Body of pancreas (tissue), 4 donors: ENCODE results near the gene UBAP2. TPM values are rescaled to one million over a fixed set of nuclear protein-coding genes. Genes with fewer than 3 reads are reported as not detected.

ENCODE experiments used
- ATAC-seq: fragments of 150-250 bp; one replicate; pipeline ENCODE4 v1.9.1; 2016
- DNase-seq, 4 donors: peaks; one replicate each; pipeline ENCODE4 v3.0.0-alpha.2; 2019
- H3K27ac ChIP-seq, 4 donors: fragments of 200-600 bp; sonication (generic); 1 replicate in 3 of 4; 2 replicates in 1 of 4; pipeline versions ENCODE4 v1.5.1 to v1.6.1; 2016 to 2019; ENCODE audit warnings: mild to moderate bottlenecking in 1 of 4, mixed read lengths in 1 of 4, moderate library complexity in 1 of 4
- H3K27me3 ChIP-seq, 2 donors: fragments of 200-600 bp; sonication (generic); one replicate each; pipeline ENCODE4 v1.6.0; 2016; ENCODE audit warnings: mild to moderate bottlenecking in 1 of 2
- H3K36me3 ChIP-seq, 2 donors: fragments of 200-600 bp; sonication (generic); replicated peaks in 1 of 2; 2 replicates each; pipeline ENCODE4 v1.5.1; 2016; ENCODE audit warnings: low read depth in 2 of 2; ENCODE audit not compliant: insufficient read depth in 1 of 2
- H3K4me1 ChIP-seq: fragments of 200-600 bp; sonication (generic); one replicate; pipeline ENCODE4 v1.6.0; 2016
- H3K4me3 ChIP-seq, 2 donors: fragments of 200-600 bp; sonication (generic); 1 replicate in 1 of 2; 2 replicates in 1 of 2; pipeline ENCODE4 v1.5.1; 2016 to 2019
- H3K9me3 ChIP-seq, 3 donors: fragments of 200-600 bp; sonication (generic); 1 replicate in 2 of 3; 2 replicates in 1 of 3; pipeline ENCODE4 v1.5.1; 2016
- CTCF ChIP-seq, 7 experiments: fragments of 450-650 bp in 4 of 7; fragments of 200-600 bp in 3 of 7; sonication (generic) in 3 of 7; IDR thresholded peaks; one replicate each; pipeline ENCODE4 v1.5.1; 2016 to 2019; ENCODE audit warnings: antibody characterized with exemption in 7 of 7
- POLR2A ChIP-seq, 3 donors: fragments of 450-650 bp; IDR thresholded peaks; one replicate each; pipeline ENCODE4 v1.6.1; 2016; ENCODE audit warnings: antibody characterized with exemption in 3 of 3, mild to moderate bottlenecking in 2 of 3
- WGBS, 2 donors: methylation state at CpG; one replicate each; pipeline ENCODE4 v1.1.5; 2017; 5-methylcytosine and 5-hydroxymethylcytosine counted together
- intact Hi-C: fragments of 100-400 bp; cut with DNase I; formaldehyde crosslinking; loops from one replicate; pipeline ENCODE4 v1.15.1; 2023
- total RNA-seq, 2 donors: library from RNA; depleted of rRNA; stranded (reverse); fragments of >200 nt; gene quantifications; one replicate each; pipeline ENCODE4 v1.1.0, GENCODE V29; 2016

UBAP2 gene, protein sequence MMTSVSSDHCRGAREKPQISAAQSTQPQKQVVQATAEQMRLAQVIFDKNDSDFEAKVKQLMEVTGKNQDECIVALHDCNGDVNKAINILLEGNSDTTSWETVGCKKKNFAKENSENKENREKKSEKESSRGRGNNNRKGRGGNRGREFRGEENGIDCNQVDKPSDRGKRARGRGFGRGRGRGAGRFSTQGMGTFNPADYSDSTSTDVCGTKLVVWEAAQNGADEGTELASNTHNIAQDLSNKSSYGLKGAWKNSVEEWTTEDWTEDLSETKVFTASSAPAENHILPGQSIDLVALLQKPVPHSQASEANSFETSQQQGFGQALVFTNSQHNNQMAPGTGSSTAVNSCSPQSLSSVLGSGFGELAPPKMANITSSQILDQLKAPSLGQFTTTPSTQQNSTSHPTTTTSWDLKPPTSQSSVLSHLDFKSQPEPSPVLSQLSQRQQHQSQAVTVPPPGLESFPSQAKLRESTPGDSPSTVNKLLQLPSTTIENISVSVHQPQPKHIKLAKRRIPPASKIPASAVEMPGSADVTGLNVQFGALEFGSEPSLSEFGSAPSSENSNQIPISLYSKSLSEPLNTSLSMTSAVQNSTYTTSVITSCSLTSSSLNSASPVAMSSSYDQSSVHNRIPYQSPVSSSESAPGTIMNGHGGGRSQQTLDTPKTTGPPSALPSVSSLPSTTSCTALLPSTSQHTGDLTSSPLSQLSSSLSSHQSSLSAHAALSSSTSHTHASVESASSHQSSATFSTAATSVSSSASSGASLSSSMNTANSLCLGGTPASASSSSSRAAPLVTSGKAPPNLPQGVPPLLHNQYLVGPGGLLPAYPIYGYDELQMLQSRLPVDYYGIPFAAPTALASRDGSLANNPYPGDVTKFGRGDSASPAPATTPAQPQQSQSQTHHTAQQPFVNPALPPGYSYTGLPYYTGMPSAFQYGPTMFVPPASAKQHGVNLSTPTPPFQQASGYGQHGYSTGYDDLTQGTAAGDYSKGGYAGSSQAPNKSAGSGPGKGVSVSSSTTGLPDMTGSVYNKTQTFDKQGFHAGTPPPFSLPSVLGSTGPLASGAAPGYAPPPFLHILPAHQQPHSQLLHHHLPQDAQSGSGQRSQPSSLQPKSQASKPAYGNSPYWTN
- 10 to 100 TPM; 14.2 to 15.3 TPM for total RNA-seq

GRCh38 chr9:34048727-34049629 lies at the start of gene UBAP2:
Gene UBAP2 (minus strand): TSS chr9:34048887. CDS start chr9:34017148, 31,739 bp downstream.
- peak within 1 kb of the TSS; percentile 84 to 98 (median 98) for H3K27ac ChIP-seq
- peaks cover 28% of the 10 kb centered on the region for H3K4me1 ChIP-seq
- peak in 3 of 7 experiments; percentile 13 to 25 (median 20) for TF ChIP-seq CTCF (IDR thresholded peaks at IDR 0.05)
- TF ChIP-seq POLR2A (IDR thresholded peaks at IDR 0.05): peak; percentile 96 to 98 (median 98)
- DNase-seq (peak; percentile 97 to 98 (median 98)), ATAC-seq (peak; percentile 94)
- 0% methylated on average over 27 to 69 of the region's 70 CpGs for WGBS, 2 donors
- H3K9me3 ChIP-seq: no peaks in the 10 kb centered on the region
- no peaks in the 10 kb centered on the region for H3K27me3 ChIP-seq
- H3K4me3 ChIP-seq: peak within 1 kb of the TSS; percentile 49 to 82
- intact Hi-C loops: no loop called here
- H3K36me3 ChIP-seq: no peaks in the 10 kb centered on the region

DNA sequence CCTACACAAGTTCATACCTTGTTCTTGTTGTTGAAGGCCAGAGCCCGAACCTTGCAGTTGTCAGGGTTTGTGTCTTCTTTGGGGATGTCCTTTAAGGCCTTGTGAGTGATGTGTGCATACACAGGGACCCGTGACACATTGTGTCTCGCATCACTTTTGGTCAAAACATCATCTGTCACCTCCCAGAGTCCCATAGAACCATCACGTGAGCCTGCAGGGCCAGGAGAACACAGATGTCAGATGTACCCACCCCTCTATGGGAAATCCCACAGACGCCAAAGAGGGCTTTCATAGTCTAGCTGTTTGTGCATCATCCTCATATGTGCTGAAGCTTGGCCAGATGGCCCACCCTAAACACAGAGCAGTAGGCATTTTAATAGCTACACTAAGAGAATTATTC lies 49.6 kb upstream of the UBAP2 start:
- H3K27ac ChIP-seq: no peak overlapping the region
- peaks cover 7% of the 10 kb centered on the region for H3K4me1 ChIP-seq
- H3K4me3 ChIP-seq: no peak overlapping the region
- no peaks in the 10 kb centered on the region for H3K9me3 ChIP-seq
- no peak for DNase-seq
- intact Hi-C loops: no loop called here
- no peak for ATAC-seq
- TF ChIP-seq POLR2A (IDR thresholded peaks at IDR 0.05) (no peak), CTCF (IDR thresholded peaks at IDR 0.05) (no peak)
- 83 to 93% methylated on average over 5 of the region's 5 CpGs for WGBS, 2 donors
- H3K36me3 ChIP-seq: peaks cover 13 to 40% of the 10 kb centered on the region in 2 donors
- H3K27me3 ChIP-seq: no peaks in the 10 kb centered on the region

DNA sequence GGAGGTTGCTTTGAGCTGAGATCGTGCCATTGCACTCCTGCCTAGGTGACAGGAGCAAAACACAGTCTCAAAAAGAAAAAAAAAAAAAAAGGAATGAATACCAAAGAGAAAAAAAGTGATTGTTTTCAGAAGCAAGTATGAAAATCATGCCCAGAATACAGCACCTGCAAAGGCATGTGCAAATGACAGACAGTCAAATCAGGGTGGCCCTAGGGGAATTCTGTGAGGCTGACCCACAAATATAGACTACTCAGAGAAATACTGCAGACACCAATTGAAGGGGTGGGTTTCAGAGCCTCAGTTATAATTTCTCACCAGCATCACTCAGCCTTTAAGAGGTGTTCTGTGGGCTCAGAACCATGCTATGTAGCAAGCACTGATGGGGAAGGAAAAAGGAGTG lies 49.2 kb upstream of the UBAP2 start:
- no peak overlapping the region for H3K4me3 ChIP-seq
- peaks cover 7% of the 10 kb centered on the region for H3K4me1 ChIP-seq
- intact Hi-C loops: no loop called here
- DNase-seq (no peak), ATAC-seq (no peak)
- TF ChIP-seq POLR2A (IDR thresholded peaks at IDR 0.05): no peak
- TF ChIP-seq CTCF (IDR thresholded peaks at IDR 0.05): no peak
- 92 to 100% methylated on average over 1 of the region's 1 CpG for WGBS, 2 donors
- H3K27ac ChIP-seq: no peak overlapping the region
- H3K36me3 ChIP-seq: peaks cover 13 to 39% of the 10 kb centered on the region in 2 donors
- no peaks in the 10 kb centered on the region for H3K27me3 ChIP-seq
- H3K9me3 ChIP-seq: no peaks in the 10 kb centered on the region

DNA sequence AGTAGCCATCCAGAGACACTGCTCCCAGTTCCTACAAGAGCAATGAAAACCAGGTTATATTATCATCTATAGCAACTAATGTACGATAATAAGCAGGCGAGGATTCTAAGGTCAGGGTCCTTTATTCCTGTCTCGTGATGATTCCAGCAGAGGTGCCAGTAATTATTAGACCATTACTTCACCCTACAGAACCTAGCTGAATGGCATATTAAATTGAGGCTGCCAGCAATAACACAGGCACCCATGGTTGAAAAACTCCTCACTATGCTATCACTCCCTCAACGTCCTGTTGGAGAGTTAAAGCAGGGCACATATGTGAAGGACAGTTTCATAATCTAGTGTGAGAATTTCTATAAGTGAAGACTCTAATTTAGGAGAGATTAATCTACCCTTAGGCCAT lies 48.1 kb upstream of the UBAP2 start:
- intact Hi-C loops: no loop called here
- H3K36me3 ChIP-seq: peaks cover 13 to 36% of the 10 kb centered on the region in 2 donors
- no peak for TF ChIP-seq CTCF (IDR thresholded peaks at IDR 0.05)
- no peak for TF ChIP-seq POLR2A (IDR thresholded peaks at IDR 0.05)
- no peaks in the 10 kb centered on the region for H3K27me3 ChIP-seq
- ATAC-seq (no peak), DNase-seq (no peak)
- H3K9me3 ChIP-seq: no peaks in the 10 kb centered on the region
- no peak overlapping the region for H3K27ac ChIP-seq
- 86 to 90% methylated on average over 4 of the region's 4 CpGs for WGBS, 2 donors
- peaks cover 7% of the 10 kb centered on the region for H3K4me1 ChIP-seq
- no peak overlapping the region for H3K4me3 ChIP-seq
